HG03045 (cell line): ENCODE data around the gene CDHR5.

Experiments used
- ATAC-seq: cut with Tn5 transposase; IDR thresholded peaks from one replicate; pipeline ENCODE4 v1.9.1; 2021; ENCODE audit warnings: mild to moderate bottlenecking, moderate library complexity; ENCODE audit not compliant: unreplicated experiment

CDHR5 gene

GRCh38 chr11:623999-624704 lies 603 bp downstream of the CDHR5 start:
- ATAC-seq, result no peak

- no peak for ATAC-seq
Observed at GRCh38 chr11:623349-623869, 1.3 kb downstream of the CDHR5 start.

DNA sequence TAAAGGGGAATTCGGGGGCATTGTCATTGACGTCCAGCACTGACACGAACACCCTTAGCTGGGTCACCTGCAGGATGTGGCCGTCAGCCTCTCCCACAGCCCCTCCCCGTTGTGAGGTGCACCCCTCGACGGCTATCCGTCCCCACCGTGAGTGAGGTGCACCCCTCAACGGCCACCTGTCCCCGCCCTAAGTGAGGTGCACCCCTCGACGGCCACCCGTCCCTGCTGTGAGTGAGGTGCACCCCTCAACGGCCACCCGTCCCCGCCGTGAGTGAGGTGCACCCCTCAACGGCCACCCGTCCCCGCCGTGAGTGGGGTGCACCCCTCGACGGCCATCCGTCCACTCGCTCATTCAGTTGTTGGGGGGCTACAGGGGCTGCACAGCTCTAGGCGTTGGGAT lies 2.9 kb downstream of the CDHR5 start:
- no peak for ATAC-seq

- no peak for ATAC-seq
Observed at GRCh38 chr11:620935-621814, 3.6 kb downstream of the CDHR5 start.

- no peak for ATAC-seq
Observed at GRCh38 chr11:620201-620600, 4.6 kb downstream of the CDHR5 start.

- no peak for ATAC-seq
Observed at GRCh38 chr11:619628-620050, 5.1 kb downstream of the CDHR5 start.

- no peak for ATAC-seq
Observed at GRCh38 chr11:618856-619627, 5.7 kb downstream of the CDHR5 start.

DNA sequence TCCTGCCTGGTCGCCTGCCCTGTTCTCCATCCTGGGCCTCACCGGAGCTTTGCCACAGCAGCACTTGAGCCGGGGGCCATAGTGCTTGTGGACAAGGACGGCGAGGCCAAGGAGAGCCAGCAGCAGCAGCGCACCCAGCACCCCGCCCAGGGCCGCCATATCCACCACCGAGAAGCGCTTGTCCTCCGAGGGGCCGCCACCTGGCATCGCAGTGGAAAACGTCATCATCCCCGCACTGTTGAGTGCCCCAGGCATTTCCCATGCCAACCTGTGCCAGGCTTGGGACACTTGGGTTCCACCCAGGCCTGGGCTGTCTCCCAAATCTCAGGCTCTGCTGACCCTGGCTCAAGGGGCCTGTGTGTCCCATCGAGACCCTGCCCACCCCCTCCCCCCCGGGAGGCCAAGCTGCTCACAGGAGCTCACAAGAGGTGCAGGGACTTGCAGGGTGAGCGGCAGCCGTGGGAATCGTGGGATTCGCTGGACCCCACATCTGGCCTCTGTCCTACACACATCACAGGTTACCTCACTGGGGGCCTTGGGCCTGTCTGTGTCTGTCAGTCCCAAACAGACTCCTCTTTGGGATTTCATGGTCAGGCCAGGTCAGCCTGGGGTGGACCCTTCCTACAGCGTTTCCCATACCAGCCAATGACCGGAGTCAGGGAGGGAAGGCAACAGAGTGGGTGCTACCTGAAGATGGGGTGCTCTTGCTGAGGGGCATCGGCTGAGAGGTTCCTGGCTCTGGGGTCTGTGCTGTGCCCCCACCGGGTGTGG lies 6.7 kb downstream of the CDHR5 start:
- ATAC-seq, result no peak

DNA sequence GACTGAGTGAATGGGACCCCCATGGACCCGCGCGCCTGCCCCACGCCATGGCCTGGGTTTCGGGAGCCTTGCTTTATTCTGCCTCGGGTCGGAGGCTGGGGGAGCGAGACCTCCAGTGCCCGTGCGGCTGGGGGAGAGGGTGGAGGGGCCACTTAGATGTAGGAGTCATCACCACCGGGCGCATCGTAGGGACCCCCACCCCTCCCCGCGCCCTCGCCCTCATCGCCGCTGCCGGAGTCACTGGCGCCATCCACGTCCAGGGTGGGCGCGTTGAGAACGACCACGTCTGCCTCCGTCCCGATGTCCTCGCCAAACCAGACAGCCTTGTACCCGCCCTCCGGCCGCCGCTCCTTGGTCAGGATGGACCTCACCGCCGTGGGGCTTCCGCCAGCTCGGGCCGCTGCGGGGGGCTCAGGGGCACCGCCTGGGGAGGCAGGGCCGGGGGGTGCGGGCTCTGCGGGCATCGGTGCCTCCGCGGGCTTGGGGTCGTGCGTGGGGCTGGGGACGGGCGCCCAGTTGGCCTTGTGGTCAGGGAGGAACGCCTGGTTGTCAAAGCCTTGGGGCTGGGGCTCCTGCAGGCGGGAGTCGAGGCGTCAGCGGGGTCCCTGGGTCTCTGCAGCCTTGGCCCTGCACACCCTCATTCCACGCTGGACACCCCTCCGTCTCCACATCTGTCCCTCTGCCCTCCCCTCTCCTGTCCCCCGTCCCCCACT lies 7.4 kb downstream of the CDHR5 start:
- no peak for ATAC-seq

DNA sequence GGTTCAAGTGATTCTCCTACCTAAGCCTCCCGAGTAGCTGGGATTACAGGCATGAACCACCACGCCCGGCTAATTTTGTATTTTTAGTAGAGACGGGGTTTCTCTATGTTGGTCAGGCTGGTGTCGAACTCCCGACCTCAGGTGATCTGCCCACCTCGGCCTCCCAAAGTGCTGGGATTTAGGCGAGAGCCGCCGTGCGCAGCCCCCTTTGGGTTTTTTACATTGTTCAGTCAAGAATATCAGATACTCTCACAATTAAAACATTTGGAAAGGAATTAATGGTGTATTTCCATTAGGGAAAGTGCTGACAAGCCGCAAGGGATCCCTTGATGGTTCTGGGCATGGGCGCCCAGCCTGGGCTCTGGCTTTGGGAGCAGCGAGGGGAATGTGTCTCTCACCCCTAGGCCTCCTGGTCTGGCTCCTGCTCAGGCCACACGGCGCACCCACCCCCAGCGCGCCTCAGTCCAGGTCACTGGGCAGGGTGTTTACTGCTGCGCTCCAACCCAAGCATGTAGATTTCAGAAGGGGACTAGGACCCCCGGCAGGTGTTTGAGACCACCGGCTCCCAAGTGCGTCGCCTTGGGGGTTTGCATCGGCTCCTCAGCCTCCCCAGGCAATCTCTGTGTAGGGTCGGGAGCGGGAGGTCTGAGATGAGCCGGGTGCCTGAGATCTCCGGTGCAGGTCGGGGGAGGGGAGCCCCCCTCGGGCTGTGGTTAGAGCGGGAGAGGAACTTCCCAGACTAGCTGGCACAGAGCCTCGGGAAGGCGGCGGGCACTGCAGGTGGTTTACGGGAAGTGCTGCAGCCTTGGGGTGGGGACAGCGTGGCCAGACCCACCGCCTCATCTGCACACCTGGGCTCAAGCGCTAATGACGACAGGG lies 8.2 kb downstream of the CDHR5 start:
- ATAC-seq, result no peak

- peak; percentile 78 for ATAC-seq
Observed at GRCh38 chr11:615504-616319, 9.0 kb downstream of the CDHR5 start, which contains the start of gene IRF7. Gene IRF7, minus strand, starts transcription at chr11:615950. Its CDS starts 586 bp downstream, at chr11:615364.

DNA sequence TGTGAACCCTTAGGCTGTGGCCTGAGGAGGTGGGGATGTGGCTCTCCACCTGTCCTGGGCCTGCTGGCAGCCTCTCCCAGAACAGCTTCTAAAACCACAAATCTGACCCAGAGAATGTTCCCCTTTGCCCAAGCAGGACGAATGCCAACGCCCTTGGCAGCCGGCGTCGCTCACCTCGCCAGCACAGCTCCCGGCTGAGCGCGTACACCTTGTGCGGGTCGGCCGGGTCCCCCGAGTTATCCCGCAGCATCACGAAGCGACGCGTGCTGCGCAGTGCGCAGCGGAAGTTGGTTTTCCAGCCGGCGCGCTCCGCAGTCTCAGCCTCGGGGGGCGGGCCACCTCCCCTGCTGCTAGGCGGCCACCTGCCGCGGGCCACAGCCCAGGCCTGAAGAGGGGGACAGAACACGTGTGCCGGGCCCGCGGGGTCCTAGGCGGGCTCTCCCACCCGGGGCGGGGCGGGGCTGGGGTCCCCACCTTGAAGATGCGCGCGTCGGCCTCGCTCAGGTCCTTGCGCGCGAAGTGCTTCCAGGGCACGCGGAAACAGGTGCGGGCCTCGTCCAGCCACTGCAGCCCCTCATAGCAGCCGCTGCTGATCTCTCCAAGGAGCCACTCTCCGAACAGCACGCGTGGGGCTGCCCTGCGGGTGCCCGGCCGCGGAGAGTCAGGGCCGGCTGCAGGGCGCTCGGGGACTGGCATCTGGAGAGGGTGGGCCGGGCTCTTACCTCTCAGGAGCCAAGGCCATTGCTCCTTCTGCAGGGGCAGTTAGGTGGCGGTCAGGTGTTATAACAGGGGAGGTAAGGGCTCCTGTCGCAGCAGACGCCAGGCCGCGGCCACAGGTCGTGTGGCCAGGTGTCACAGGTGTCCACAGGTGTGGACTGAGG lies 9.9 kb downstream of the CDHR5 start:
- peak; percentile 0 for ATAC-seq

- no peak for ATAC-seq
Observed at GRCh38 chr11:614021-614622, 10.6 kb downstream of the CDHR5 start.

- ATAC-seq, result no peak
Observed at GRCh38 chr11:613369-613968, 11.3 kb downstream of the CDHR5 start.

DNA sequence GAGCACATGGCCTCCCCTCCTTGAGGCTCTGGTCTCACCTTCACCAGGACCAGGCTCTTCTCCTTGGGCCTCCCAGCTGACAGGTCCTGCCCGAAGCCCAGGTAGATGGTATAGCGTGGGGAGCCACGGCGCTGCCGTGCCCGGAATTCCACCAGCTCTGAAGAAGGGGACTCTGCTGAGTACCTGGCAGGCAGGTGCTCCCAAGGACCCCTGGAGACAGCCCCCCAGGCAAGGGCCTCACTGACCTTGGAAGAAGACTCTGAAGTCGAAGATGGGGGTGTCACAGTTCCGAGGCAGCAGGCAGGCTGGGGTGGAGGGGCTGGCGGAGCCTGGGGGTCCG lies 11.8 kb downstream of the CDHR5 start:
- ATAC-seq, result no peak
